Right forelimb (tissue), 1 donor: ENCODE data around the gene NUDT22.
A peak's percentile ranks its signal among the peaks of the same experiment; 100 is the strongest.

ENCODE experiments used
- DNase-seq: peaks from one replicate; pipeline ENCODE4 v3.0.0-alpha.2; 2018

The NUDT22 gene

GRCh38 chr11:64229744-64230170 lies 3.7 kb downstream of the NUDT22 start:
- no peak for DNase-seq

GRCh38 chr11:64230171-64230984 lies 4.3 kb downstream of the NUDT22 start, which contains the start of gene DNAJC4:
TSS of gene DNAJC4 (plus strand) at chr11:64230548. CDS start at chr11:64230855, 307 bp downstream.
- peak; percentile 92 for DNase-seq

- no peak for DNase-seq
Observed at GRCh38 chr11:64230985-64231365, 4.9 kb downstream of the NUDT22 start.

- no peak for DNase-seq
Observed at GRCh38 chr11:64231546-64231945, 5.5 kb downstream of the NUDT22 start.

- DNase-seq = no peak
Observed at GRCh38 chr11:64232182-64232966, 6.3 kb downstream of the NUDT22 start.

GRCh38 chr11:64232967-64233315 lies 6.9 kb downstream of the NUDT22 start:
- DNase-seq = no peak

GRCh38 chr11:64233913-64234586 lies 8.0 kb downstream of the NUDT22 start, which contains the start of gene VEGFB:
TSS of gene VEGFB (plus strand) at chr11:64234584. CDS start at chr11:64234834, 250 bp downstream.
- peak; percentile 84 for DNase-seq

GRCh38 chr11:64234647-64235379 lies 8.7 kb downstream of the NUDT22 start:
- no peak for DNase-seq

GRCh38 chr11:64235437-64236161 lies 9.5 kb downstream of the NUDT22 start:
- no peak for DNase-seq

GRCh38 chr11:64237484-64237951 lies 11.4 kb downstream of the NUDT22 start:
- DNase-seq = no peak

- DNase-seq = no peak
Observed at GRCh38 chr11:64238076-64238475, 12.0 kb downstream of the NUDT22 start.

GRCh38 chr11:64238999-64239398 lies 12.9 kb downstream of the NUDT22 start:
- DNase-seq = no peak

GRCh38 chr11:64239662-64240434 lies 13.8 kb downstream of the NUDT22 start:
- DNase-seq = no peak

- DNase-seq = peak; percentile 99
Observed at GRCh38 chr11:64240435-64241240, 14.6 kb downstream of the NUDT22 start, which contains the start of gene FKBP2. TSS of gene FKBP2 (plus strand) at chr11:64241095. CDS start at chr11:64242388, 1,293 bp downstream.

- DNase-seq = peak; percentile 100
Observed at GRCh38 chr11:64241241-64241490, 15.1 kb downstream of the NUDT22 start.

GRCh38 chr11:64241491-64242374 lies 15.7 kb downstream of the NUDT22 start:
- DNase-seq = no peak

- no peak for DNase-seq
Observed at GRCh38 chr11:64243236-64243854, 17.3 kb downstream of the NUDT22 start.

GRCh38 chr11:64244107-64244506 lies 18.0 kb downstream of the NUDT22 start:
- DNase-seq = no peak

- no peak for DNase-seq
Observed at GRCh38 chr11:64244966-64245365, 18.9 kb downstream of the NUDT22 start.
